Measurements from ENCODE around the gene MAP2K5.

The MAP2K5 gene

DNA sequence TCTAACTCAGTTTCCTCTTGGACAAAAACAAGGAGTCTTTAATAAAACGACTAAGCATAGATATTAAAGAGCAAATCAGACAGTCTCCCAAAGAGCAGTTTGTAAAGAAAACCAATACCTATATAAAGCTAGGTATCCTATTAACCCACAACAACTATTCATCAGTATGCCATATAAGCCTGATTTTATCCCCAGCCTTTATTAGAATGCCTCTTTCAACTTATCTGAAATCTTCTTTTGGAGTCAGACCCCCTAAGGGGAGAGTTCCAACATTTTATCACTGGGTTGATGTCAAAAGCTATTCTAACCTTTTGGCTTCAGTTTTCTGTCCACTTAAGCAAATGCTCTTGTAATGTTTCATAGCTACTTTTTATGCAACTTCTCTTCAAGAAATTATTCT is 17.8 kb downstream of the MAP2K5 start:
- DNase-seq = no peak

DNA sequence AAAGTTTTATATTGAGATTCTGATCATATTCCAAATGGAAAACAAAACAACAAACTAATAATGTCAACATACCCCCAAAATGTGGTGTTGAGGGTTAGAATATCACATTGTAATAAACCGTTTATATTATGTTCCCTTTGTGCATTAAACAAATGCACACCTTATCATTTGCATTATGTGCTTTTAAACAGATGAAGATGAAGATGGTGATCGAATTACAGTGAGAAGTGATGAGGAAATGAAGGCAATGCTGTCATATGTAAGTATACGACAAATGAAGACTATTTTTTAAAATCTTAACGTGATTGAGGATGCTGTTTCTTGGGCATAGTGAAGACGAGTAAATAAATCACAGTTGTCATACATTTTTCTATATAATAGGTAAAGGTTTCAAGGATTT is 20.6 kb downstream of the MAP2K5 start:
- DNase-seq = no peak

DNA sequence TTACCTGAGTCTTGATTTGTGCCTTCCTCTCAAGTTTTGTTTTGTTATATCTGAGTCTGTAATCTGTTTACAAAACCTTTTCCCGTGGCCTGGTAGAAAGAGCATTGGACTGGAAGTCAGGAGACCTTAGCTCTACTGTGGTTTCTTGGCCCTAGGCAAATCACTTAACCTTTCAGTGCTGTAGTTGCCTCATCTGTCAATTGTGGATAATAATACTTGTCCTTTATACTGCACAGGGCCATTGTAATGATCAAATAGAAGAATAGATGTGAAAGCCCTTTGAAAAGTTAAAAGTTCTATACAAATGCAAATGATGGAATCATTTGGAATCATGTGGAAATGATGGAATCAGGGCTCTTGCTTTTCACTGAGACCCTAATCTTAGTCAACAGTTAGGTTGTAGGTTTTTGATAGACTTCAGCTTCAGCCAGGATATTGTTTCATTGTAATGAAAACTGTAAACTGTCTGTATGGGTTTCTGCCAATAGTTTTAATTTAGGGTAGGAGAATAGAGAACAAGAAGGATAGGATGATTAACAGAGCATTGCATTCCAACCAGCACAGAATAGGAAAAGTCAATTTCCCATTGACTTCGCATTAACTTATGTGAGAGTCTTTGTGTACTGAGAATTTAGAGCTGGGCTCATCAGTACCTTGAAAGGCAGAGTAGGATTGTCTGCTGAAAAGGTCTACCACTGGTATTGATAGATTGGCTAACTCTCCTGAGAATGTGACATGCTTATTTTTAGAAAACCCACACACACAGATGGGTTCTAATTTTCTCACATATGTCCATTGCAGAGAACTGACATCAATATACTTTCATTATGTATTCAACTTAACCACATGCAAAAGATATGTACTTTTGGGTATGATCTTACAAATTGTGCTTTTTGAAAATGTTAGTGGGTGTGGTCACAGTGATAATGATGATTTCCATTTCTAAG is 21.8 kb downstream of the MAP2K5 start:
- DNase-seq = no peak

DNA sequence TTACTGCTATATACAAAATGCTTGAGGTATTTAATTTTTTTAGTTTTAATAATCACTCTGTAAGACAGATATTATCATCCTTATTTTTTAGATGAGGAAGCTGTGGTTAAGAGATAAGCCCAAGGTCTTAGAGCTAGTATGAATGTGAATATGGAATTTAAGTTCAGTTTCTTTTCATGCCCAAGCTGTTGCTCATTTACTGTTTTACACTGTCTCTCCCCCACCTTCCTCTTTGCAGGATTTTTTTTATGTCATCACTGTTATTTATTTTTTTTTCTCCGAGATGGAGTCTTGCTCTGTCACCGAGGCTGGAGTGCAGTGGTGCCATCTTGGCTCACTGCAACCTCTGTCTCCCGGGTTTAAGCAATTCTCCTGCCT is 22.5 kb downstream of the MAP2K5 start:
- no peak for DNase-seq

DNA sequence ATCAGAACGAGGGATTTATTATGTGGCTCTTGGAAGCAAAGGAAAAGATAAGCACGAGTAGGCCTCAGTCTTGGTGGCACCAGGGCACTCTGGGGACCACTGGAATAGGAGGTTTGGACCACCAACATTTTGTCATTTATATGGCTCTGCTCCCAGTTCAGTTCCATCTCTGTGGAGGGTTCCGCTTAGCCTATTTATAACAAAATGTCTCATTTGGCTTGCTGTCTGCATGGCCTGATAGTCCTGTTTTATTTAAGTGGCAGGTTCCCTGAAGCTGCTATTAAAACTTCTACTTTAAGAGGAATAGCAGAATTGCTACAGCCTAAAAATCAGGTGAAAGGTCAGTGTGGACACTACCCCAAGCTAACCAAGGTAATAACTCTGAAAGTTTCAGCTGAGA is 27.2 kb downstream of the MAP2K5 start:
- no peak for DNase-seq

DNA sequence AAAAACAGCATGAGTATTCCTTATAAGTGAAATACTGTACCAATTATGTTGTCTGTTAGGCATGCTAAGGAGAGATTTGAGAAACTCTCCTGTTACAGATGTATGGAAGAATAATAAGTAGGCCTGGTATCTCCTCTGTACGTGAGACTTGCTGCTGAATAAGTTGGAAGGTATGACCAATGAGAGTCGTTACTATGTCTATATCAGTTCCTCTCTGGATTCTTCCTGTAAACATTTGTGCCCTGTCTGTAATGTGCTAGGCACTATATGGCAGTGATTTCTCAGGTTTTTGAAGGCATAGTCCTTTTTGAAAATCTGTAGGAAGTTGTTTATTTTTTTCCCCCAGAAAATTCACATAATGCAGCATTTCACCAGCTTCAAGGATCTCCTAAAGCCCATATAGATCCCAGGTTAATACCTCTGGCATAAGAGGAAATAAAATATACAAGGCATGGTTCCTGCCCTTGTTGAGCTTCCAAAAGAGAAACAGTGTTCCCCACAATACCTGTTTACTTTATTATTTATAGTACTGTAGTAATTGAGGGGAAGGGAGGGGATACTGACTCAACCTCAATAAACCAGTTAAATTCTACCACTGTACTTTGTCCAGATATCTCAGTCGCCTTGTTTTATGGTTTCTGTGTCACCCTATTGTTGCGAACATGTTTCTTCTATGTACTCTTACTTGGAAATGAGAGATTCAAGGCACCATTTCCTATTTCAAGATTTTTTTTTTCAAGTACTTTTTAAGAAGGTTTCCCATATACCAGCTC is 28.6 kb downstream of the MAP2K5 start:
- DNase-seq = no peak

DNA sequence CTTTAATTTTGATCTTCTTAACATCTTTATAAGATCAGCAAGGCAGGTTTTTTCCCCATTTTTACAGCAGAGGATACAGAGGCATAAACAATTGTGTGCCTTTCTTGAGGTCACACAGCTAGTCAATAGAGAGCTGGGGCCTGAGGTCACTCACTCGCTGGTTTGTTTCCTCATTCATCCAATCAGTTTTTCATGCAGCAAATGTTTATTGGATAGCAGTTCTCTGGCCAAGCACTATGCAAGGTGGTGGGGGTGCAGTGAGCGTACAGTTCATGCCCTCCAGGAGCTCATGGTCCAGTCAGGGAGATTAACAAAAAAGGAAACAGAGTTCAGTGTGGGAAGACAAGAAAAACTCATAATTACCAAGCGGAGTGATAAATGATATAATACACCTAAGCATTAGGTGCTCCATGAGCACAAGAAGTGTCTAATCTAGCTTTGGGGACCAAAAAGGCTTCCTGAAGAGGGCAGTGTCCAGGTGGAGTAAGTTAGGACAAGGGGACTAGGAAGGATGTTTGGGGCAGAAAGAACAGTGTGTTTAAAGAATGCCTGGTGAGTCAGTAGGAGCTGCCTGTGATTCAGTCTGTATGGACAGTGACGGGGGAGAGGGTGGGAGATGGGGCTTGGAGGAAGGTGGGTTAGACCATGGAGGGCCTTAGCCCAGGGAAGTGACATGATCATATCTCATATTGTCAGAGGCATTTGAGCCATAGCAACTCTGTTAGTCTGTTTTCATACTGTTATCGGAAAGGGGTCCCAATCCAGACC is 29.3 kb downstream of the MAP2K5 start:
- no peak for DNase-seq

DNA sequence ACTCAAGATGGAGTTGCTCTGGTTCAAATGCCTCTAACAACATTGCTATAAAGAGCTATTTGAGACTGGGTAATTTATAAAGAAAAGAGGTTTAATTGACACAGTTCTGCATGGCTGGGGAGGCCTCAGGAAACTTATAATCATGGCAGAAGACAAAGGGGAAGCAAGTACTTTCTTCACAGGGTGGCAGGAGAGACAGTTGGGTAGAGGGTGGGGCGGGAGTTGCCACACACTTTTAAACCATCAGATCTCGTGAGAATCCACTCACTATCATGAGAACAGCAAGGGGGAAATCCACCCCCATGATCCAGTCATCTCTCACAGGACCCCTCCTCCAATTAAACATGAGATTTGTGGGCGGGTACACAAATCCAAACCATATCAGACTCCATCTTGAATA is 30.7 kb downstream of the MAP2K5 start:
- no peak for DNase-seq

DNA sequence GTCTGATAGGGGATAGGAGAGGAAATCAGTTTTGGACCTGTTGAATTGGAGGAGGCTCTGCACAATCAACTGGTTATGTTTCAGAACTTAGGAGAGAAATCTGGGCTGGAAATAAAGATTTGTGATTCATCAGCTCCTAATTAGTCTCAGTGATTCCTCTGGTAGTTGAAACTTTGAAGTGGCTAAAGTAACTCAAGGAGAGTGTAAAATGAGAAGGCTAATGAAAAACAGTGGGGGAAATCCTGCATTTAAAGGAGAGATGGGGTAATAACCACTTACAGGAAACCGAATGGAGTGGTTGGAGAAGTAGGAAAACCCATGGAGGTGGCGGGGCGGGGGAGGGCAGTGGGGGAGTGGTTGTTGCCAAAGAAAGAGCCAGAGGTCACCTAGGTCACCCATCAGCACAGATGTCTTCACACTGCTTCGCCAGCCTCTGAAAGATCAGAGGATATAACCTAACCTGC is 32.6 kb downstream of the MAP2K5 start:
- no peak for DNase-seq

DNA sequence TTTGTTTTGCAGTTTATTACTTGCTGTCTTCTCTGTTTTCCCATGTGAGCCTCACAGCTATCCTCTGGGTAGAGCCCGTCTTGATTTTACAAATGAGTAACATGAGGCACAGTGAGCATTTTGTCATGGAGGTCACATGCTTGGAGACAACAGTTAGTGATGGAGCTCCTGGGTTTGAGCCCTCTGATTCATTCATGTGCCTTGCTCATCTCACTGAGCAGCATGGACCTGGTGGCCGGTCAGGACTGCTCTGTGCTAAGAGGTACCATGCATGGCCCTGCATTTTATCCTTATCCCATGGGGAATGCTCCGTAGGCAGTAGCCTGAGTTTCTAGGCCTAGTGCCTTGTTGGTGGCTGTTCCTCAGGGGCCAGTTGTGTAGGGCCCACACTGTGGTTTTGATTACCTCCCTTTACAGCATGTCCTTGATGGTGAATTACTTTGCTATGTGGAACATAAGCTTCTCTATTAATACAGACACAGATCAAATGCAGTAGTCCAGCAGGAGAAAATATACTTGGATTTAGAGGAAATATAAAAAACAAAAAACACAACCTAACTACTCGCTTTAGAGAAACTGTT is 35.6 kb downstream of the MAP2K5 start:
- DNase-seq = no peak

DNA sequence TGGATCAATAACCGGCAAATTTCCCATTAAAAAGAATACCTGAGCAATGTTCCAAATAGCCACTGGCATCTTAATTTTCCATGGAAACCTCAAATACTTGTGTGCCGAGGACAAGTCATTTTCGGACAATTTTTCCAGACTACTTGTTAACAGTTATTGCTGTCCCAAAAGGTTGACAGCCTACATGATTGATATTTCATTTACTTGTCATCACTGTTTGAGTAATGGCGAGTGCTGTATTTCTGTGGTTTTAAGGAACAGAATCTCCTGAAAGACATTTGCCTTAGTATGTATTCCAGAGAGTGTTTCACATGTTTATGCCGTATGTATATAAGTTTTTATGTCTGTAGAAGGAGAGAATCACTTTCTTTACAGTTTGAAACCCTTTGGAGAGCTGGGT is 36.7 kb downstream of the MAP2K5 start:
- no peak for DNase-seq

DNA sequence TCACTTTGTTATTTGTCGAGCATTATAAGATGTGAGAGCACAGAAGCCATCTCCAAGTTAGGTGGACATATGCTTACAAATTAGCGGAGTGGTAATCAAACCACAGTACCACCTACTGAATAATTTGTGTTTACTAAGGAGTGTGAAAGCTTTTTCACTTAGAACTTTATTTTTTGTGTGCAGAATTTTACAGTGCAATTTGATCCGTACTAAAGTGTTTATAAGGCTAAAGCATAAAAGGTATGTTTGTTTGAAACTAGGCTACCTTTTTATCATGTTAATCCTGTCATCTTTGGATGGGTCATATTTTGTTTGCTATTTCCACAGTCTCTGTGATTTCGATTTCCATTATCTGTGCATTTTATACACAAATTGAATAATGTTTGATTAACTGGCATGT is 37.5 kb downstream of the MAP2K5 start:
- no peak for DNase-seq

DNA sequence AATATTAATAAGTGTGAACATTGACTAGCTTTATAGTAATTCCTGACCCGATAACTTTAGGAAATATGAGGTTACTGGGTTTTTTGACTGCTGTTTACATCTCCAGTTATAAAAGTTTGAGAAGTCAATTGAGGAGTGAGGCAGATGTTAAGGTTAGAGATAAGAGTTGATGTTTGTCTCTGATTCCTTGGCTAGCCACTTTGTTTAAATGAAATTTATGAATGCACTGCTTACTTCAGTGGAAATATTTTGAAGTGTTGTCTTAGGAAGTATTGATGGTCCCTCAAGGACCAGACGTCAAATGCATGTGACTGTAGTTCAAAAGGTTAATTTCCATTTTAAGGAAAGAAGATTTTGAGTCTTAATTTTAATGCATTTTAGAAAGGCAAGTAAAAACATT is 41.7 kb downstream of the MAP2K5 start:
- DNase-seq = no peak

DNA sequence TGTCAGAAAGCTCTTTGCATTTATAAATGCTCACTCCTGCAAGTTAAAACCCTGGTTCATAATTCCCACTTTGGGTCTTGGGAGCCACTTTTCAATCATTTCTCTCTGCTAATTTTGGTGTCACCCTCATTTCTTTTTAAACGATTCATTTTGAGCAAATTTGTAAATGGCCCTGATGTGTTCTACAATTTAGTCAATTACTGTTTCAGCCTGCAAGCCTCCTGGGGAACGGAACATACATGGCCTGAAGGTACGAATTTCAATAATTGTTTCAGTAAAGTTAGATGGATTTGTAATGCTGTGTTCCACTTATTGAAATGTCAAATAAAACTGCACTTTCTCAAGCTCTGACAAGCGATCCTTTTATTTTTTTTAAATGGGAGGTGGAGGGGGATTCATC is 43.2 kb downstream of the MAP2K5 start:
- no peak for DNase-seq

DNA sequence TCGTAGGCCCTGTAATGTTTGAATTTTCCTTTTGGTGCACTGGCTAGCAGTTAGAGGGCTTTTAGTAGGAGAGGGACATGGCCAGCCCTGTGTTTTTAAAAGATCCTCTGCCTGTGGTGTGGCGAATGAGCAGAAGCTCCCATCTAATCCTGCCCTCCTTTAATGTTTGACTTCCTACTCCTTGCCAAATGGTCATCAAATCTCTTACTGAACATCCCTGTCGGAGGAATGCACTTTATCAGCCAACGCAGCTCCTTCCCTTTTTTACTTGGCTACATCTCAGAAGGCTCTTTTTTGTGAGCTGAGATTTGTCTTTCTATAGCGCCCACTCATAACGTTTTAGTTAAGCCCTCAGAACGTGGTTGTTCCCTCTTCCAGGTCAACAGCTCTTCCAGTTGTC is 44.8 kb downstream of the MAP2K5 start:
- DNase-seq = no peak

DNA sequence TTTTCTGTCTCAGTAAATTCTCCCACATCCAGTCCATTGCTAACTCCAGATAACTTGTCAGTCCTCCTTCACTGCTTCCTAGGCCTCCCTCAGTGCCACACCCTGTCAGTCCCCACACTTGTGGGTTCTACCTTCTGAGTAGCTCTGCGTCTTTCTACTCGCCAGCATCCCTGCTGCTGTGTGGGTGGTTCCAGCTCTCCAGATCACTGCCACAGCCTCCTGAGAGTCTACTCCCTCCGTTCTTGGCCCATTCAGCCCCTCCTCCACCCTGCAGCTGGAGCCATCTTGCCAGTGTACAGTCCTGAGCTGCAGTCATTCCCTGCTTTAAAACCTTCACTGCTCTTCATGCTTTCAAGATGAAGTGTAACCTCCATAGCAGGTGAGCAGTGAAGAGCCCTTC is 45.3 kb downstream of the MAP2K5 start:
- no peak for DNase-seq

DNA sequence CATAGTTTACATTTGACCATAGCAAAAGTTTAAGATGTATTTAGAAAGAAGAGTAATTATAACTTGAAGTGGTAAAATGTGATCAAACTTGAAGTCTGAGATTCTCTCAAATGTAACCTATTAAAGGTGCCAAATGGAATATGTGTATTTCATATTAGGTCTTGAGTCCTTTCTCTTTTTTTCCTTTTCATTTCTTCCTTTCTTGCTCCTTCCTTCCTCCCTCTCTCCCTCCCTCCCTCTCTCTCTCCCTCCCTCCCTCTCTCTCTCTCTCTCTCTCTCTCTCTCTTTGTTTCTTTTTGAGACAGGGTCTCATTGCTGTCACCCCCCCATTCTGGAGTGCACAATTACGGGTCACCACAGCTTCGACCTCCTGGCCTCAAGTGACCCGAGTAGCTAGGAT is 47.7 kb downstream of the MAP2K5 start:
- no peak for DNase-seq

DNA sequence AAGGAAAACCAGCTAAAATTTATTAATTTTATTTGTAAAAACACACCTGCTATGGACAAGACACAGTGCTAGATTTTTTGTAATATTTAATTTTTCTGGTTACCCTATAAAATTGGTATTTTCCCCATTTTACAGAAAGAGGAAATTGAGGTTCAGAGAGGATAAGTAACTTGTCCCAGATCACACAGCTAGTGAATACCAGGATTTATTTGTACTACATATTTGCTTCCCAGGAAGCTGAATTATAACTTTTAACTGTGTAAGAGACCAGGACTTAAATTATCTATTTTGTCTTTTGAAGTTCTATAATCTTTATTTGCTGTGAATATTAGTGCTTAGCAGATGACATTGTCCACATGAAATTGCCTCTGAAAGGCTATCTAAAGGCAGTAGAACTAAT is 49.7 kb downstream of the MAP2K5 start:
- DNase-seq = no peak

DNA sequence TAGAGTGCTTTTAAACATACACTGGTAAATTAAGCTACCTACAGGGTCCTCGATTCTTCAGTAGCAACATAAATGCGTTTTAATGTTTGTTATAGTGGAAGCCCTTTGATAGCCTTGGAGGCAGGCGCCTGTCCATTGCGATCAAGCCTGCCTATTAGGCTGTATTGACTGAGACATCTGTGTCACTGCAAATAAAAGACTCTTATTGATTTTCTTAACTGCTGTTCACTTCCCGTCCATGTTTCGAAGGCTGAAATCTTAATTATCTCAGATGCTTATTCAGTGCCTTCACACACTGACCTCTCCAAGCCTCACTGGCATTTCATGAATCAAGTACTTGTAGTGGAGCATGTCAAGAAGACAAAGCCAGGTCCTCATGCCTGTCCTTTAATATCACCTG is 51.1 kb downstream of the MAP2K5 start:
- peak; percentile 1 for DNase-seq

DNA sequence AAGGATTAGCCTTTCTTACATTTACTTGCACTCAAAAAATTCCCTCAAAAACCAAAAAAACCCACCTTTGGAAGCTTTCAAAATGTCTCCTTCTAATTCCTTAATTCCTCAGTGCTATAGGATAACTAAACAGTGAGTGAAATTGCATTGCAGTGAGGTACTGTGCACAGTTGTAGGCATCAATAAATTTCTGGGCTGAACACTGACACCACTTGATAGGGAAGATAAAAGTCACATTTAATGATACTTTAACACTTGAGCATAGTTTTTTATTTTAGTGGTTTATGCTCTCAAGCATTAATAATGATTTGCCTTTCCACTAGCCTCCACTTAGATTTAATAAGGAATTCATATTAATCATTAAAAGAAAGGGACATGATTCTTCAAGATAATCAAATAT is 52.3 kb downstream of the MAP2K5 start:
- DNase-seq = no peak

DNA sequence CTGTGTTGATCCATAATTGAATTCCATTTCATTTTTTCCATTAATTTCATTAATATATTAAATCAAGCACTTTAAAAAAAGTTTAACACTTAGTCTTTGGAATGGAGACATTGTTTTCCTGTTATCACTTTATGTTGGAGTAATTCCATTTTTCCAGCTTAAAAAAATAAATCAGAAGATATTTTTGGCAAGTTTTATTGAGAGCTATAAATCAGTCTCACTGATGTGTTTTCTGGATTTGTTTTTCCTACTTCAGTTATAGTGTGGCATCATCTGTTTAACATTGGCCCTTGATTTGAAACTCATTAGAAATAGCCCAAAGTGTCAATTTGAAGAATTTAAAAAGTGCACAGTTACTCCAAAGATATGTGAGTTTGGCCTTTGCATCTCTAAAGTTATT is 53.1 kb downstream of the MAP2K5 start:
- DNase-seq = no peak

DNA sequence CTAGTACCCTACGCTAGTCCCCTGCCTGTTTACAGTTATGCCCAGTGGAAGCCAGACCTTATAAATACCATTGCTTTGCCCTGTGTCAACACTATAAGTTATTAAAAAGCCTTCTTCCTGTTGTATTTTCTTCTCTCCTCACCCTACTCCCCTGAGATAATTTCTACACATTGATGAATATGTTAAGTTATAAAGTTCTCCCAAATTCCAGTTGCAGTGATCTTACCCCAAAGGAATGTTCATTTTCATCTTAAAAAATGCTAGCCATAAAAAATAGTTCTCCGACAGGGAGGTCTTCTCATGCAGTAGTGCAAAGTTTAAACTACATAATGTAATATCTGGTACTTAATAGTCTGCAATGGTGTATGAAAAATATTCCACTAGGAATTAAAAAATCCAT is 58.6 kb downstream of the MAP2K5 start:
- DNase-seq = no peak

DNA sequence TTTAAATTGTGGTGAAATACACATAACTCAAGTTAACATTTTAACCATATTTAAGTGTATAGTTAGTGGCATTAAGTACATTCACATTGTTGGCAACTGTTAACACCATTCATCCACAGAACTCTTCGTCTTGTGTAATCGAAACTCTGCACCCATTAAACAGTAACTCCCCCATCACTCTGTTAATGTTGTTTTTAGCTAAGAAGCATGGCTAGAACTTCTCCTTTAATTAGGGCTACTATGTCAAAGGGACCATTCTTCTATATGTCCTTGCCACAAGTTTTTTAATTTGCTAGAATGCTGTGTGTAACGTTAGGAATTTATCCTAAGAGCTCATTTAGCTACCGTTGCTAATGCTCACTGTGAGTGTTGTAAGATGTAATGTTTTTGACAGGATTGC is 60.6 kb downstream of the MAP2K5 start:
- no peak for DNase-seq
